ENCODE measurements around the gene ZBTB47. TPM values are rescaled to one million over a fixed set of nuclear protein-coding genes. Genes with fewer than 3 reads are reported as not detected.
A peak's percentile ranks its signal among the peaks of the same experiment; 100 is the strongest.

Gene ZBTB47
- polyA plus RNA-seq, 1 donor from 2014 or later: 0.11 TPM

GRCh38 chr3:42711491-42712343 is 58.2 kb downstream of the ZBTB47 start:
- H3K27ac Mint-ChIP-seq: no peak overlapping the region
- H3K4me1 Mint-ChIP-seq: peaks cover 9 to 17% (median 12%) of the 10 kb centered on the region in 3 donors
- H3K27me3 Mint-ChIP-seq: peaks cover 4% of the 10 kb centered on the region
- no peaks in the 10 kb centered on the region for H3K9me3 Mint-ChIP-seq
- H3K4me3 Mint-ChIP-seq: no peak overlapping the region
- H3K36me3 Mint-ChIP-seq: no peaks in the 10 kb centered on the region

- H3K36me3 Mint-ChIP-seq: no peaks in the 10 kb centered on the region
- H3K9me3 Mint-ChIP-seq: no peaks in the 10 kb centered on the region
- H3K27ac Mint-ChIP-seq: no peak overlapping the region
- H3K27me3 Mint-ChIP-seq: peaks cover 3% of the 10 kb centered on the region
- peak overlapping the region in 1 of 4 donors; percentile 17 for H3K4me3 Mint-ChIP-seq
- H3K4me1 Mint-ChIP-seq: peaks cover 9 to 17% (median 12%) of the 10 kb centered on the region in 3 donors
Observed at GRCh38 chr3:42712344-42712648, 58.8 kb downstream of the ZBTB47 start.

GRCh38 chr3:42712688-42713372 is 59.3 kb downstream of the ZBTB47 start:
- Mint-ChIP-seq H3K4me3 (peak overlapping the region in 1 of 4 donors; percentile 69), H3K27ac (no peak overlapping the region), H3K27me3 (peaks cover 3% of the 10 kb centered on the region), H3K9me3 (no peaks in the 10 kb centered on the region), H3K4me1 (peaks cover 9 to 17% (median 12%) of the 10 kb centered on the region in 3 donors), H3K36me3 (no peaks in the 10 kb centered on the region)

GRCh38 chr3:42713747-42714146 is 60.2 kb downstream of the ZBTB47 start:
- Mint-ChIP-seq H3K4me3 (no peak overlapping the region), H3K27me3 (peaks cover 3% of the 10 kb centered on the region), H3K4me1 (peaks cover 9 to 17% (median 12%) of the 10 kb centered on the region in 3 donors), H3K27ac (no peak overlapping the region), H3K36me3 (no peaks in the 10 kb centered on the region), H3K9me3 (no peaks in the 10 kb centered on the region)

GRCh38 chr3:42714171-42714852 is 60.8 kb downstream of the ZBTB47 start:
- Mint-ChIP-seq H3K9me3 (no peaks in the 10 kb centered on the region), H3K27ac (no peak overlapping the region), H3K27me3 (peaks cover 3% of the 10 kb centered on the region), H3K36me3 (no peaks in the 10 kb centered on the region), H3K4me1 (peaks cover 9 to 17% (median 12%) of the 10 kb centered on the region in 3 donors), H3K4me3 (no peak overlapping the region)

Other genes starting within 250 kb of the ZBTB47 start
- gene LYZL4, start 243.1 kb upstream of the ZBTB47 start, polyA plus RNA-seq: not detected
- 3.1 TPM for gene VIPR1, start 151.1 kb upstream of the ZBTB47 start, polyA plus RNA-seq
- 30.1 TPM for gene SEC22C, start 71.7 kb upstream of the ZBTB47 start, polyA plus RNA-seq
- 145 TPM for gene SS18L2, start 62.8 kb upstream of the ZBTB47 start, polyA plus RNA-seq
- 14.7 TPM for gene NKTR, start 53.0 kb upstream of the ZBTB47 start, polyA plus RNA-seq
- not detected for gene KLHL40, start 31.8 kb downstream of the ZBTB47 start, polyA plus RNA-seq
- not detected for gene HHATL, start 49.1 kb downstream of the ZBTB47 start, polyA plus RNA-seq
- 1.1 TPM for gene CCDC13, start 119.6 kb downstream of the ZBTB47 start, polyA plus RNA-seq
- gene HIGD1A, start 150.8 kb downstream of the ZBTB47 start, polyA plus RNA-seq: 66.7 TPM
- not detected for gene ACKR2, start 155.7 kb downstream of the ZBTB47 start, polyA plus RNA-seq
- not detected for gene CYP8B1, start 222.2 kb downstream of the ZBTB47 start, polyA plus RNA-seq

All from IgD-negative memory B cell (primary cell).